HG02852 (cell line): Measurements from ENCODE around the gene CDK14.

Experiments
- ATAC-seq: cut with Tn5 transposase; IDR thresholded peaks from one replicate; pipeline ENCODE4 v1.9.1; 2021; ENCODE audit warnings: mild to moderate bottlenecking, moderate library complexity; ENCODE audit not compliant: unreplicated experiment

The CDK14 gene

GRCh38 chr7:90677486-90678404, 81.6 kb downstream of the CDK14 start:
- ATAC-seq, result no peak

- no peak for ATAC-seq
Observed at GRCh38 chr7:90678986-90679385, 82.9 kb downstream of the CDK14 start.

DNA sequence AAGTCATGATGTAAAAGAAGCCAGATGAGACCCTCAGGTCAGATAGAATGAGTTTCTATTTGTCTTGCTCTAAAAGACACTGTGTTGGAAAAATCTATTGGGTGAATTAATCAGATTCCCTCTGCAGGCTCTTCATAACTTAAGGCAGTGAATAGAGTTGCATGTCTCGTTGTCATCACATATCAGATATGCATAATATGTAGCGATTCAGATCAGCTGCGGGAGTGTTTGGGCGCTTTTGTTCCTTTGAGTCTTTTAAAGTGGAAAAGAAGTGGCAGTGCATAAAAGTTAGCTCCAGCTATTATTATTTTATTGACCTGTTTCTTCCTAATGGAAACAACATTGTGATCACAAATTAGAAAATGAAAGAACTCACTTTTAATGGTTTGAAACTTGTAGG, 84.4 kb downstream of the CDK14 start:
- ATAC-seq, result no peak

GRCh38 chr7:90681336-90682022, 85.4 kb downstream of the CDK14 start:
- ATAC-seq, result no peak

DNA sequence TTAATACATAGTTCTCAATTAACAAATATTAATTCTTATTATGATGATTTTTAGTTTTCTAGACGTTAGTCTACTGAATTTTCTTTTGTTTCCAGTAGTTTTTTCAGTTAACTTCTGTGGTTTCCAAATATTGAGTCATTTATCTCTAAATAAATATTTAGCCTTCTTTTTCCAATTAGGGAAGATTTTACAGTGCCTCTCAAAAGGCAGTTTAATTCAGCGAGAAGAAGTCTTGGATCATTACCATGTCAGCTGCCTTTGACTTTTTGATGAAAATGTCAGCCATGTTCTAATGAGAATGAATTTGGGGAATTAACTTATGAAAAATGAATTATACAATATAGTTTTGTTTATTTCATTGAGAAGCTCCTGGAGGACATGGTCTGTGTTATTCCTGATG, 90.0 kb downstream of the CDK14 start:
- ATAC-seq, result no peak

GRCh38 chr7:90688810-90689209, 92.7 kb downstream of the CDK14 start:
- ATAC-seq, result no peak

GRCh38 chr7:90689260-90689659, 93.1 kb downstream of the CDK14 start:
- no peak for ATAC-seq

DNA sequence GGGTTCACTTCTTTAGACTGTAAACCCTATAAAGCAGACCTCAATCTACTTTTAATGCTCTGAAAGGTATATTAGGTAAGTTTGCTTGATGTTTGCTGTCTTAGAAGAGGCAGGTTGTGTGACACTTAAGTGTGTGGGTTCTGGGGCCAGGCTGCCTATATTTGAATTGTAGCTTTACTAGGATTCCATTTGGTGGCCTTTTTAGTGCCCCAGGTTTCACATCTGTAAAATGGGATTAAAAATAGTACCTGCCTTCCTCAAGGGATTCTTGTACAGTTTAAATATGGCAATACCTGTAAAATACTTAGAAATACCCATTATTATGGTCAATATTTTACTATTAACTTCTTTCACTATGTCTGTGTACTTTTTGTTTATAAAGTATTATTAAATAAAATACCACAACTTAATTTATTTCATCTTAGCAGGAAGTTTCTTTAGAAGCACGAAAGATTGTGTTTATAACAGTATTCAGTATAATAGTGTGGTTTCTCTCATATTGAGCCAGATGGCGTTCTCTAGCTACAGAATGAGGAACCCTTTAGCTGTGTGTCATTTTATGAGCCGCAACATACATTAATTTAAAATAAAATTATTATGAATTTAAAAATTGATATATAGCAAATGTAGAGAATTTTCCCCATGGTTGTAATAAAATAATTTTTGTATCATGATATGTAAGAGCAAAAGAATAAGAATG, 94.2 kb downstream of the CDK14 start:
- peak; percentile 63 for ATAC-seq

DNA sequence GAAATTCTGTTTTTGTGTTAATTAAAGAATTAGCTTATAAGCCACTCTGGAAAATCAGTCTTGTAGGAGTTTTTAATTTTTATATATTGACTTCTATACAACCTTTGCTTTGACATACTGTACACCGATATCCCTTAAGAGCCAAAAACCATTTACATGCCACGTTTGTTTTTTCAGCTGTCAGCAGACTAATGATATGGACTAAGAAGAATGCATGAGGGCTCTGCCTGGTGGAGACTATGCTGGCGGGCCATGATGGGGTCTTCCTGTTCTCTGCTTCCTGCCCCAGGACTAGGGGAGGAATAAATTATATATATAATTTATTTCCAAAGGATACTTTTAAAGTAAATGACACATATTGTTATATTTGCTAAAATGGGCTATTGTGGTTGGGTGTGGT, 96.3 kb downstream of the CDK14 start:
- no peak for ATAC-seq

GRCh38 chr7:90692947-90693346, 96.8 kb downstream of the CDK14 start:
- ATAC-seq, result no peak

DNA sequence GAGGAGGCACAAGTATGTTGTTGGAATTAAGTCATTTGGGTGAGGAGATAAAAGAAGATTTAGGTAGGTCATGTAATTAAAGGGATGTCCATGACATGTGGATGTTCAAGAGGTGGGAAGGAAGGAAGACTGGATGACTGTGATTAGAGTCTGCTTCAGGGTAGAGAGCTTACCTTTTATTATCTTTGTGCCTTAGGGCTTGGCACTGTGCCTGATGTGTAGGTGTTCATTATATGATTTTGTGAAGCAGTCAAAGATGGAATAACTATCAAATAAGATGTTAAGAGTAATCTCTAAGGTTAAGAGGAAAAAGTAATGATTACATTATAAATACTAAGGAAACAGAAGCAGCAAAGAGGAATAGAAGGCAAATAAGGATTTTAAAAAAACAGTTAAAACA, 97.8 kb downstream of the CDK14 start:
- no peak for ATAC-seq

GRCh38 chr7:90698616-90699015, 102.5 kb downstream of the CDK14 start:
- no peak for ATAC-seq

DNA sequence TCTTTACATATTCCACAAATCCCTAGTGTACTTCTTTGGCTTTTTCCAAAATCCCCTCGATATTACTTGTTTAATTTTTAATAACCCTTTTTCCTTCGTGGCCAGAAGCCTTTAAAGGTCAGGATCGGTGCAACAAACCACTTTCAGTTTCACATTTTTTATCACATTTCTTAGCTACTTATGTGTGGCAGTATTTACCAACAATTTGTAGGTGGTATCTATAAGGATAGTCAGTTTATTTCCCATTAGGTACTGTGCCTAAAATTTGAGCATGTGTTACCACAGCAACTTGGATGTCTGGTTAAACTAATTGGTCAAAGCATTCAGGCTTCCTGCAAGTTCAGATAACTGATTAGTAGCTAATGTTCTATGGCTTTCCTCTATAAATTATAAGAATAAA, 104.9 kb downstream of the CDK14 start:
- ATAC-seq, result peak; percentile 50

DNA sequence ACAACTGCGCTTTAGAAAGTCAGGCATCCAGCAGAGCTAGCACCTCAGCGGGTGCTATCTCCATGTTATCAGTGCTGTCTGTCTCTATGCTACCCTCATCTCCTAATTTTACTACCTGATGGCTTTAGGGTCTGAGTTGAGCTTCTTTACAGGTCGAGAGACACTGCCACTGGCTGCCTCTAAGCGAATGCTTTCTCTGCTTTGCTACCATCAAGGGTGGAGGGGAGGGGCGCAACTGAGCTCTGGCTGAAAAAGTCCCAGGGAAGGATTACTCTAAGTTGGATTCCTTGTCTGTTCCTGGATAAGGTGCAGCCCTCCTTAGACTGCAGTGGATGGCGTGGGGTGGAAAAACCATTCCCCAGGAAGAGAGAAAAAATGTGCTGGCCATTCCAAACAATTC, 105.7 kb downstream of the CDK14 start:
- ATAC-seq, result no peak

GRCh38 chr7:90705391-90706071, 109.4 kb downstream of the CDK14 start:
- no peak for ATAC-seq

DNA sequence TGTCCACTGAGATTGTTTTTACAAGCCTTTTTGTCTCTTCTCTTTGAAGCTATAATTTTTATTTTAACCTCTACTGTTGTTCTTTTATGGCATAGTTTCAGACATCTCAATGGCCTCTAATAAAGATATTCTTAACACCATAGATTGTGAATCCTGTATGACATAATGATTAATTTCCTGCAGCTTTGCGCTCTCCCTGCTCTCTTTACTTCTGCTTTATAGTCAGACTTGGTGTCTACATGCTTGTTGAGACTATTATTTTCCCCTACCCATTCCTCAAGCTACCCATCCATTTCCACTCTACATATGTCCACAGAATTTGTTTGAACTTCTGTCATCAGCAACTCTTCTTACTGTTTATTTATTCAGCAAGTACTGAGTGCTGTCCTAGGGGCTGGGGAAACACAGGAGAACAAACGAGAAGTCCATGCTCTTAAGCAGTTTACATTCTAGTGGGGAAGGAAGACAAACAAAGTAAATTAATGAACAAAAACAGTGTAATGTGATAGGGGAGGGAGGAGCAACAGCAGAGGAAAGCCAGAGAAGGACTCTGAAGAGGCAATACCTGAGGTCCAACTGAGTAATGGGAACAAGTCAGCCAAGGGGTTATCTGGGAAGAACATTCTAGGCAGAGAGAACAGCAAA, 110.1 kb downstream of the CDK14 start:
- no peak for ATAC-seq

DNA sequence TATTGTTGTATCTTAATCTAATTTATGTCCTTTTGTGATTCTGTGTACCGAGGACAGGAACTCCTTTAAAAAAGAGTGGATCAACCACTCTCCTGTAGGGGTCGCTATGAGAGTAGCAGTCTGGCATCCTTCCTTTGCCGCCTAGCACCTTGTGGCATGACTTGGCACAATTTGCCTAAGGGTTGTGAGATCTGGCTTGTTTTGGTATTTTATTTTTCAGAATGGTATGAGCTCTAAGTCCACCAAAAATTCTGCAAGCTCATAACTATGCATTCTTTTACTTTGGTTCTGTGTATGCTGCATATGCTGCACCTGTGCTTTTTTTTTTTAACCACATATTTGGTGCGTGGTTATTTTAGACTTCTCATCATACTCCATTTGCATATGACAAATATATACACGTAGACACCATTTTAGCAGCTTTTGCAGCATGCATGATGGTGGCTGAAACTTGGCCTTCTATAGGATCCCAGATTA, 112.8 kb downstream of the CDK14 start:
- ATAC-seq, result peak; percentile 70

DNA sequence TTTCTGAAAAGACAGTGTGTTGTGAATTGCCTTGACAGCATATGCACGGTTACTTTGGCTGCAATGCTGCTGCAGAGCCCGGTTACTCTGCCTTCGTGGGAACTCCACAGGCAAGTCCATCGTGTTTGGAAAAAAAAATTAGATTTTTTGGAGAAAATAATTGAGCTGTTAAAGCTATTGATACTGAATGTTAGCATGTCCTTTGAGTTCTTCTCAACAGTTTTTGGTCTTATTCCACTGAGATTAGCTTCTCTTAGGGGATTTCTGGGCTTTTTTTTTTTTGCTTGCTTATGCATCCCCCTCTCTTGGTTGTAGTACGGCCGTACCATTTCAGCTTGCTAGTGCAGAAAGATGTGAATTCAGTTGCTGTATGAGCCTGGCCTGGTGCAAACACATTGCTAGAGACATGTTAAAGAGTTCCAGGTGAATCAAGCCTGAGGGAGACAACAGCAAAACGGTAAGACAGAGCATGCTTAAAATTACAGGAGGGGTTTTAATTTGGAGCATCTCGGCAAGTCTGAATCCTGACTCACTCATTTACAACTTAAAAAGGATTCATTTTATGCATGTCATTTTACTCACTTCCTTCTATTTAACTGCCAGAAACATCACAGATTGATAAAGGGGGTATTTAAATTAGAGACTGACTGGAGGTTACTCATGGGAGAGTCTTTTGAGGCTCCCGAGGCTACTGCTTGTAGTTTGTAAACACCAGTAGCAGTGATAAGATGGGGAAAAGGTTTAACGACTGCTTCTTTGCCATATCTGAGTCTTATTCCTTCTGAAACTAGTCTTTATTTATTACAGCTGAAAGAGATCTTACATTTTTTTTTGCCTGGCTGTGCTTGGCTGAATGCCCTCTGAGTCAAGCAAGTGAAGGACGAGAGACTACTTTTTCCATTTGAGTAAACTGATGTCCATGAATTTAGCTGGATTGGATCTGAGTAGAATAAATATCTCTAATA, 113.7 kb downstream of the CDK14 start:
- ATAC-seq, result peak; percentile 44

- no peak for ATAC-seq
Observed at GRCh38 chr7:90710466-90710850, 114.3 kb downstream of the CDK14 start.
